K562 (cell line): ENCODE data around the gene COX6A2. TPM values are rescaled to one million over a fixed set of nuclear protein-coding genes. Genes with fewer than 3 reads are reported as not detected.

Experiments used
- ARID1B ChIP-seq: fragments of 450-650 bp; IDR thresholded peaks from 2 replicates; pipeline ENCODE4 v1.6.1; 2016; ENCODE audit warnings: antibody characterized with exemption, mild to moderate bottlenecking, inconsistent platforms
- C11orf30 ChIP-seq: fragments of 450-650 bp; IDR thresholded peaks from 2 replicates; pipeline ENCODE4 v1.6.1; 2016; ENCODE audit warnings: low read depth, mild to moderate bottlenecking
- DPF2 ChIP-seq: fragments of 450-650 bp; IDR thresholded peaks from 2 replicates; pipeline ENCODE4 v1.6.1; 2016
- FOXJ2 ChIP-seq: fragments of 200-800 bp; sonication (Bioruptor generic); IDR thresholded peaks from 2 replicates; pipeline ENCODE4 v1.6.1; 2016; ENCODE audit warnings: missing genetic modification characterization, missing compliant biosample characterization
- FOXK2 ChIP-seq, 2 experiments: fragments of 450-650 bp; IDR thresholded peaks in 1 of 2; conservative IDR thresholded peaks in 1 of 2; 2 replicates each; pipeline ENCODE4 v1.6.1; 2016; ENCODE audit warnings: low read depth in 2 of 2, mild to moderate bottlenecking in 1 of 2
- JUND ChIP-seq, 2 experiments: IDR thresholded peaks; 2 replicates in 1 of 2; 3 replicates in 1 of 2; pipeline ENCODE4 v1.6.1; 2011; ENCODE audit warnings: borderline replicate concordance in 2 of 2, low read depth in 2 of 2, low read length in 2 of 2, improper control_type of control experiment in 1 of 2, missing biosample characterization in 1 of 2, missing genetic modification characterization in 1 of 2, missing genetic modification reagents in 1 of 2
- L3MBTL2 ChIP-seq: fragments of 450-650 bp; IDR thresholded peaks from 2 replicates; pipeline ENCODE4 v1.6.1; 2016; ENCODE audit warnings: mild to moderate bottlenecking, moderate library complexity
- MAFF ChIP-seq: IDR thresholded peaks from 2 replicates; pipeline ENCODE4 v1.6.1; 2012; ENCODE audit warnings: low read length, improper control_type of control experiment
- MAFG ChIP-seq: fragments of 450-650 bp; conservative IDR thresholded peaks from 2 replicates; pipeline ENCODE4 v1.6.1; 2016; ENCODE audit warnings: missing genetic modification characterization, missing compliant biosample characterization
- MAFK ChIP-seq: IDR thresholded peaks from 2 replicates; pipeline ENCODE4 v1.6.1; 2011; ENCODE audit warnings: low read length, improper control_type of control experiment
- MEIS2 ChIP-seq: fragments of 450-650 bp; IDR thresholded peaks from 2 replicates; pipeline ENCODE4 v1.6.1; 2014; ENCODE audit warnings: mild to moderate bottlenecking; ENCODE audit not compliant: partially characterized antibody
- MTA1 ChIP-seq: fragments of 450-650 bp; IDR thresholded peaks from 2 replicates; pipeline ENCODE4 v1.6.1; 2017; ENCODE audit warnings: borderline replicate concordance
- NBN ChIP-seq: fragments of 450-650 bp; IDR thresholded peaks from 2 replicates; pipeline ENCODE4 v1.6.1; 2016; ENCODE audit warnings: low read depth, mild to moderate bottlenecking
- PKNOX1 ChIP-seq: fragments of 450-650 bp; IDR thresholded peaks from 2 replicates; pipeline ENCODE4 v1.6.1; 2016
- POLR2AphosphoS2 ChIP-seq: IDR thresholded peaks from 2 replicates; pipeline ENCODE4 v1.6.1; 2012; ENCODE audit warnings: low read length, improper control_type of control experiment
- POLR2H ChIP-seq: IDR thresholded peaks from 2 replicates; pipeline ENCODE4 v1.6.1; 2016; ENCODE audit warnings: missing genetic modification characterization, low read depth, mild to moderate bottlenecking, control low read depth, missing compliant biosample characterization, moderate library complexity
- RCOR1 ChIP-seq, 2 experiments: IDR thresholded peaks; 2 replicates each; pipeline ENCODE4 v1.6.1; 2012; ENCODE audit warnings: low read depth in 2 of 2, low read length in 2 of 2, borderline replicate concordance in 1 of 2, improper control_type of control experiment in 1 of 2
- SIX5 ChIP-seq, 2 experiments: IDR thresholded peaks; 2 replicates each; pipeline ENCODE4 v1.6.1; 2011; ENCODE audit warnings: low read length in 2 of 2, borderline replicate concordance in 1 of 2, low read depth in 1 of 2, mild to moderate bottlenecking in 1 of 2, moderate library complexity in 1 of 2; ENCODE audit not compliant: insufficient read depth in 1 of 2
- SMARCA4 ChIP-seq: fragments of 450-650 bp; IDR thresholded peaks from 2 replicates; pipeline ENCODE4 v1.6.1; 2016
- TAL1 ChIP-seq: fragments of 450-650 bp; IDR thresholded peaks from 2 replicates; pipeline ENCODE4 v1.6.1; 2016; ENCODE audit warnings: mild to moderate bottlenecking
- TBL1XR1 ChIP-seq, 2 experiments: IDR thresholded peaks; 2 replicates each; pipeline ENCODE4 v1.6.1; 2012; ENCODE audit warnings: improper control_type of control experiment in 2 of 2, low read length in 2 of 2, mild to moderate bottlenecking in 1 of 2
- ZBTB33 ChIP-seq: sonication (generic); formaldehyde crosslinking; IDR thresholded peaks from 2 replicates; pipeline ENCODE4 v1.8.1; 2023; ENCODE audit warnings: mild to moderate bottlenecking, missing genetic modification reagents
- ZNF316 ChIP-seq: fragments of 450-650 bp; IDR thresholded peaks from 2 replicates; pipeline ENCODE4 v1.6.1; 2016
- polyA plus RNA-seq, 8 experiments: library from polyadenylated mRNA; depleted of rRNA in 4 of 8; stranded (reverse) in 5 of 8; unstranded in 3 of 8; fragments of >200 nt; fragmentation: Nextera tagmentation in 2 of 8; fragmentation: Illumina TruSeq in 1 of 8; extraction: Ambion mirVana in 2 of 8; extraction: Trizol in 1 of 8; gene quantifications; 2 replicates each; pipeline versions ENCODE4 v1.2.1 to v1.2.3, GENCODE V29; 2011 to 2014; ENCODE audit warnings: inconsistent platforms in 1 of 8, missing spikeins in 1 of 8
- total RNA-seq, 7 experiments: library from RNA; depleted of rRNA in 6 of 7; stranded (reverse); fragments of >200 nt in 6 of 7; fragmentation: Illumina TruSeq in 2 of 7; extraction: Trizol in 2 of 7; gene quantifications; 2 replicates each; pipeline versions ENCODE4 v1.2.1 to v1.2.3, GENCODE V29; 2011 to 2021; ENCODE audit warnings: low replicate concordance in 1 of 7

COX6A2 gene
- total and polyA plus RNA-seq, 9 of the 15 experiments (the other 6 are each of a cell fraction or from before 2014, with no cell fraction given) = not detected

- TF ChIP-seq TAL1 = no peak
- TF ChIP-seq MTA1 = 0 out of 2 replicates have a peak, but pooled peaks have one; percentile 32
- TF ChIP-seq MAFK = peak; percentile 38; the same call in 1 of the 2 replicates
- TF ChIP-seq NBN = 0 out of 2 replicates have a peak, but pooled peaks have one; percentile 49
- TF ChIP-seq POLR2H (tag) = 0 out of 2 replicates have a peak, but pooled peaks have one; percentile 16
- peak; percentile 61 for TF ChIP-seq MAFG
- TF ChIP-seq FOXJ2 (tag) = 0 out of 2 replicates have a peak, but pooled peaks have one; percentile 27
- TF ChIP-seq DPF2 = peak; percentile 50
- peak; percentile 21; the same call in 1 of the 2 replicates for TF ChIP-seq MAFF
- peak; percentile 46; the same call in 1 of the 2 replicates for TF ChIP-seq JUND (IDR thresholded peaks at IDR 0.05; ENCODE audit: borderline replicate concordance, low read depth, low read length)
- no peak for TF ChIP-seq JUND (tag; IDR thresholded peaks at IDR 0.05; ENCODE audit: borderline replicate concordance, low read depth, low read length)
- TF ChIP-seq ZBTB33 (CRISPR knock-in tag) = no peak
- peak; percentile 44; the same call in 1 of the 2 replicates for TF ChIP-seq C11orf30
- peak; percentile 69 for TF ChIP-seq ZNF316
- peak; percentile 74 for TF ChIP-seq L3MBTL2
- TF ChIP-seq POLR2AphosphoS2 = 0 out of 2 replicates have a peak, but pooled peaks have one; percentile 5
- peak; percentile 25 for TF ChIP-seq MEIS2
- peak; percentile 25 to 44; a peak in 2 of 4 replicates for TF ChIP-seq FOXK2 (conservative IDR thresholded peaks at IDR 0.05 in 1 of 2, IDR thresholded peaks at IDR 0.05 in 1 of 2; ENCODE audit: low read depth in 2 of 2)
- no peak for TF ChIP-seq TBL1XR1 (IDR thresholded peaks at IDR 0.05; ENCODE audit: low read length in 2 of 2)
- peak; percentile 52 for TF ChIP-seq SMARCA4
- TF ChIP-seq SIX5 (IDR thresholded peaks at IDR 0.05; ENCODE audit: borderline replicate concordance in 1 of 2, insufficient read depth in 1 of 2, low read depth in 1 of 2, low read length in 2 of 2) = no peak
- peak; percentile 28; the same call in 1 of the 2 replicates for TF ChIP-seq ARID1B
- peak; percentile 26; the same call in 1 of the 2 replicates for TF ChIP-seq PKNOX1
- peak in 1 of 2 experiments; percentile 65; a peak in 1 of 4 replicates for TF ChIP-seq RCOR1 (IDR thresholded peaks at IDR 0.05; ENCODE audit: borderline replicate concordance in 1 of 2, low read depth in 2 of 2, low read length in 2 of 2)
- TF ChIP-seq, all 486 proteins: peak for 22
These were observed 24.5 kb upstream of the COX6A2 start (continued) for GRCh38 chr16:31452631-31453106.
